GM19372 (cell line): ENCODE measurements around the gene GALNT11.

Source experiments
- ATAC-seq: cut with Tn5 transposase; IDR thresholded peaks from one replicate; pipeline ENCODE4 v1.9.1; 2021; ENCODE audit warnings: mild to moderate bottlenecking, low read depth, moderate library complexity; ENCODE audit not compliant: unreplicated experiment

The GALNT11 gene

GRCh38 chr7:152137476-152138025, 112.1 kb downstream of the GALNT11 start:
- ATAC-seq = no peak

- ATAC-seq = no peak
These were observed 114.6 kb downstream of the GALNT11 start for GRCh38 chr7:152140067-152140466.

- no peak for ATAC-seq
These were observed 115.1 kb downstream of the GALNT11 start for GRCh38 chr7:152140560-152140959.

- no peak for ATAC-seq
These were observed 117.6 kb downstream of the GALNT11 start for GRCh38 chr7:152142976-152143595.

- no peak for ATAC-seq
These were observed 119.2 kb downstream of the GALNT11 start for GRCh38 chr7:152144557-152145245.

- no peak for ATAC-seq
These were observed 120.5 kb downstream of the GALNT11 start for GRCh38 chr7:152145853-152146466.

- ATAC-seq = no peak
These were observed 123.2 kb downstream of the GALNT11 start for GRCh38 chr7:152148706-152149105.

GRCh38 chr7:152149363-152149762, 123.9 kb downstream of the GALNT11 start:
- no peak for ATAC-seq

GRCh38 chr7:152152267-152152666, 126.8 kb downstream of the GALNT11 start:
- ATAC-seq = no peak

- ATAC-seq = peak; percentile 86
These were observed 133.5 kb downstream of the GALNT11 start for GRCh38 chr7:152158801-152159587.

GRCh38 chr7:152161171-152161570, 135.7 kb downstream of the GALNT11 start:
- ATAC-seq = no peak

GRCh38 chr7:152162287-152162686, 136.8 kb downstream of the GALNT11 start:
- no peak for ATAC-seq
